CD4-positive, CD25-positive, alpha-beta regulatory T cell (primary cell): Measurements from ENCODE around the gene CIB4. TPM values are rescaled to one million over a fixed set of nuclear protein-coding genes. Genes with fewer than 3 reads are reported as not detected.

ENCODE experiments used
- ATAC-seq, 2 donors: fragments of 150-1000 bp; cut with Tn5 transposase; one replicate each; pipeline ENCODE4 v1.10.0; 2021; ENCODE audit warnings: low read depth in 2 of 2, moderate number of reproducible peaks in 2 of 2, moderate library complexity in 1 of 2
- DNase-seq, 3 donors: peaks; one replicate each; pipeline versions ENCODE4 v3.0.0 to v3.0.0-alpha.2; 2012 to 2022; ENCODE audit warnings: mixed read lengths in 1 of 3
- H3K27ac ChIP-seq: one replicate; pipeline ENCODE4 v1.7.0; 2013; ENCODE audit warnings: mild to moderate bottlenecking, low read length; ENCODE audit not compliant: insufficient read depth, poor library complexity, severe bottlenecking
- H3K27me3 ChIP-seq: one replicate; pipeline ENCODE4 v1.7.0; 2013; ENCODE audit warnings: low read length; ENCODE audit not compliant: control insufficient read depth, insufficient read depth
- H3K36me3 ChIP-seq: one replicate; pipeline ENCODE4 v1.7.0; 2013; ENCODE audit warnings: mild to moderate bottlenecking, low read length, moderate library complexity; ENCODE audit not compliant: control insufficient read depth, insufficient read depth
- H3K4me1 ChIP-seq: 2 replicates; pipeline ENCODE4 v1.7.0; 2013; ENCODE audit warnings: mild to moderate bottlenecking, low read length; ENCODE audit not compliant: insufficient read depth, control insufficient read depth, poor library complexity, severe bottlenecking
- H3K4me3 ChIP-seq: one replicate; pipeline ENCODE4 v1.7.0; 2013; ENCODE audit warnings: low read depth, mild to moderate bottlenecking, low read length, moderate library complexity
- H3K9me3 ChIP-seq, 2 experiments: 1 replicate in 1 of 2; 2 replicates in 1 of 2; pipeline ENCODE4 v1.7.0; 2013; ENCODE audit warnings: low read length in 2 of 2, mild to moderate bottlenecking in 1 of 2, moderate library complexity in 1 of 2; ENCODE audit not compliant: control insufficient read depth in 2 of 2
- H3K27ac Mint-ChIP-seq, 3 donors: one replicate each; pipeline ENCODE4 v1.8.0; 2020 to 2022; ENCODE audit warnings: mild to moderate bottlenecking in 3 of 3, mixed read lengths in 3 of 3, moderate library complexity in 2 of 3
- H3K27me3 Mint-ChIP-seq: one replicate; pipeline ENCODE4 v1.8.0; 2022; ENCODE audit warnings: mild to moderate bottlenecking, mixed read lengths
- H3K36me3 Mint-ChIP-seq: one replicate; pipeline ENCODE4 v1.8.0; 2020; ENCODE audit warnings: mixed read lengths
- H3K4me1 Mint-ChIP-seq, 4 donors: one replicate each; pipeline ENCODE4 v1.8.0; 2020 to 2022; ENCODE audit warnings: mixed read lengths in 4 of 4, mild to moderate bottlenecking in 1 of 4
- H3K4me3 Mint-ChIP-seq, 4 donors: one replicate each; pipeline ENCODE4 v1.8.0; 2020 to 2022; ENCODE audit warnings: mild to moderate bottlenecking in 4 of 4, mixed read lengths in 4 of 4, moderate library complexity in 3 of 4
- H3K9me3 Mint-ChIP-seq, 7 donors: one replicate each; pipeline ENCODE4 v1.8.0; 2020 to 2022; ENCODE audit warnings: mixed read lengths in 7 of 7, mild to moderate bottlenecking in 3 of 7, moderate library complexity in 2 of 7
- polyA plus RNA-seq, 4 donors: library from polyadenylated mRNA; unstranded; fragments of 300-500 nt; fragmentation: Illumina TruSeq; gene quantifications; one replicate each; pipeline ENCODE4 v1.2.3, GENCODE V29; 2021
- total RNA-seq: library from RNA; stranded (reverse); gene quantifications from one replicate; pipeline ENCODE4 v1.2.3, GENCODE V29; 2022

CIB4 gene
- total and polyA plus RNA-seq, 5 donors from 2014 or later, result not detected

DNA sequence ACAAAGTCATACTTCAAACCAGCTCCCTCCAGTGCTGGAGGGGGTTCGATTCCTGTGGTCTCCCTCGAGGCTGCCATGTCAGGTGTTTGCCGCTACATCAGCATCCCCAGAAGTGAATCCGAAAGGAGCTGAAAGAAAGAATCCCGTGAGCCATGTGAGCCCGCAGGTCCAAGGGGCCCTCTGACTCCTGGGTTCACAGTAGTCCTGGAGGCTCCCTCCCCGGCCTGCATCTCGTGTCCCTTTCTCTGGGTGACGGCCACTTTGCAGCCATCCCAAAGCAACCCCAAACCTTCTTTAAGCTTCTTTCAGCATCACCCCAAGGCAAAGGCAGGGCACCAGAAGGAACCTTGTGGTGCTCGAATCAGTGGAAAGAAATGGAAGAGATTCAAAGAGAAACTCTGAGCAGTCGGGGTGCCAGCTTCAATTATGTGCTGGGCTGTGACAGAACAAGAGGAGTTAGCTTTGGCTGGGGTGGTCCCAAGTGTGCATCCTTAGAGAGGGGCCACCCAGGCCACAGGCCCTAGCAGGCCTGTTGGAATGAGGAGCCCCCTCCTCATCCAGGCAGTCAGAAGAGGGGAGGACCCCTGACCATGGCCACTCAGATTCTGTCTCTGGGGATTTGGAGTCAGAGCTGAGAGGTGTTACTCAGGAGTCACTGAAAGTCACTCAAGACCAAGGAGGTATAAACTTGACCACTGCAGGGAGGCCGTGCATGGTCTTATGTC is 59.7 kb downstream of the CIB4 start:
- Mint-ChIP-seq H3K9me3 (no peaks in the 10 kb centered on the region), H3K27me3 (peaks cover 29% of the 10 kb centered on the region), H3K36me3 (no peaks in the 10 kb centered on the region), H3K4me3 (no peak overlapping the region), H3K27ac (peak overlapping the region in 1 of 3 donors; percentile 41), H3K4me1 (peaks cover 0 to 6% (median 0%) of the 10 kb centered on the region in 4 donors)
- ATAC-seq (no peak), DNase-seq (no peak)
- no peaks in the 10 kb centered on the region for H3K36me3 ChIP-seq
- H3K4me1 ChIP-seq, result no peaks in the 10 kb centered on the region
- H3K27ac ChIP-seq, result no peak overlapping the region
- H3K27me3 ChIP-seq, result no peaks in the 10 kb centered on the region
- H3K4me3 ChIP-seq, result no peak overlapping the region
- no peaks in the 10 kb centered on the region for H3K9me3 ChIP-seq

DNA sequence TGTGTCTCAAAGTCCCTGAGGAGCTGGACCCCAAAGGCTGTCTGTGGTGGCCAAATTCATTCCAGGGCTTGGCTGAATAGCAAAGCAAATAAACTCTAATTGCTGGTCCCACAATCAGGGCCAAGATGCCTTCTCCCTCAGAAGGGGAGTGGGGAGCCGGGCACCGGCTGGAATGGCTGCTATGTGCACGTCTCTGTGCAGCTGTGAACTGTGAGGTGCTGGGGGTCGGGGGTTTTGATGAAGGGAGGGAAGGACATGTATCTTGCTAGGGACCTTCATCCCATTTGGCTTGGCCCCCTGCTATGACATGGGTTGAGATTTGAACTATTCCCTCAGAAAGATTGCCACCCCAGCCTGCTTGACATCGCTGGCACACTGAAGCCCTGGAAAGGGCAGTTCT is 60.4 kb downstream of the CIB4 start:
- Mint-ChIP-seq H3K27ac (no peak overlapping the region), H3K27me3 (peaks cover 23% of the 10 kb centered on the region), H3K9me3 (no peaks in the 10 kb centered on the region), H3K4me1 (peaks cover 0 to 6% (median 0%) of the 10 kb centered on the region in 4 donors), H3K4me3 (no peak overlapping the region), H3K36me3 (no peaks in the 10 kb centered on the region)
- no peak for DNase-seq
- Histone ChIP-seq H3K4me3 (no peak overlapping the region), H3K4me1 (no peaks in the 10 kb centered on the region), H3K36me3 (no peaks in the 10 kb centered on the region), H3K27ac (no peak overlapping the region), H3K9me3 (no peaks in the 10 kb centered on the region), H3K27me3 (no peaks in the 10 kb centered on the region)
- no peak for ATAC-seq

DNA sequence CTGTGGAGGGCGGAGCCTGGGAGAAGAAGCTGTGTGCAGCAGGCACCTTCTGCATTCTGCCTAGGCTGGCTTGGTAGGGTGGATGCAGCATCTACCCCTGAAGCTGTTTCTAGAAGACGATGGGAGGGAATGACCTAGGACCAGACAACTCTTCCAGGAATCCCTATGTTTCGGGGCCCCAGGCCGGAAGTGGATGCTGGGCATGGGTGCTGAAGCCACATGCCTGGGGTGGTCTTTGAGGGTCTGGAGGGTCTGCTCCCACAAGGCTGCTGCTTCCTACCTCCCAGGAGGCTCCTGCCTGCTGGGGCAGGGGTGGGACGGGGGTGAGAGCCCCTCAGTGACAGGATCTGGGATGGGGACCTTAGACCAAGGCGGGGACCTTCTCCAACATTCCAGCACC is 61.0 kb downstream of the CIB4 start:
- Histone ChIP-seq H3K36me3 (no peaks in the 10 kb centered on the region), H3K27ac (no peak overlapping the region), H3K4me3 (no peak overlapping the region), H3K4me1 (no peaks in the 10 kb centered on the region), H3K9me3 (no peaks in the 10 kb centered on the region), H3K27me3 (no peaks in the 10 kb centered on the region)
- Mint-ChIP-seq H3K9me3 (no peaks in the 10 kb centered on the region), H3K36me3 (no peaks in the 10 kb centered on the region), H3K27me3 (peaks cover 18% of the 10 kb centered on the region), H3K4me3 (no peak overlapping the region), H3K27ac (no peak overlapping the region), H3K4me1 (peaks cover 0 to 6% (median 0%) of the 10 kb centered on the region in 4 donors)
- ATAC-seq, result no peak
- DNase-seq, result no peak

DNA sequence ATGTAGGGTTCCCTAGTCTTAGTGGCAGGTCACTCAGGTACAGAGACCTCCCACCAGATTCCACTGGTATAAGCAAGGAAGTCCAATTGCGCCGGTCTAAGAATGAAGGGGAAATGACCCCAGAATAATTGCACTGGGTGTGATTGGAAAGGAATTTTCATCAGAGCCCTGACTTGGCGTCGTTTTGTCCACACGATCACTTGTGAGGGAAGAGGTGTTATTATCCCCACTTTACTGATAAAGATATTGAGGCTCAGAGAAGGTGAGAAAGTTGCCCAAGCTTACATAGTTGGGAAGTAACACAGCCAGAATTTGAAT is 61.5 kb downstream of the CIB4 start:
- H3K4me1 Mint-ChIP-seq, result peaks cover 0 to 6% (median 0%) of the 10 kb centered on the region in 4 donors
- H3K4me3 ChIP-seq, result no peak overlapping the region
- H3K27ac Mint-ChIP-seq, result no peak overlapping the region
- ATAC-seq (no peak), DNase-seq (no peak)
- no peaks in the 10 kb centered on the region for H3K4me1 ChIP-seq
- H3K27me3 ChIP-seq, result no peaks in the 10 kb centered on the region
- H3K27ac ChIP-seq, result no peak overlapping the region
- no peaks in the 10 kb centered on the region for H3K9me3 Mint-ChIP-seq
- peaks cover 14% of the 10 kb centered on the region for H3K27me3 Mint-ChIP-seq
- no peaks in the 10 kb centered on the region for H3K36me3 ChIP-seq
- H3K9me3 ChIP-seq, result no peaks in the 10 kb centered on the region
- H3K36me3 Mint-ChIP-seq, result no peaks in the 10 kb centered on the region
- no peak overlapping the region for H3K4me3 Mint-ChIP-seq

DNA sequence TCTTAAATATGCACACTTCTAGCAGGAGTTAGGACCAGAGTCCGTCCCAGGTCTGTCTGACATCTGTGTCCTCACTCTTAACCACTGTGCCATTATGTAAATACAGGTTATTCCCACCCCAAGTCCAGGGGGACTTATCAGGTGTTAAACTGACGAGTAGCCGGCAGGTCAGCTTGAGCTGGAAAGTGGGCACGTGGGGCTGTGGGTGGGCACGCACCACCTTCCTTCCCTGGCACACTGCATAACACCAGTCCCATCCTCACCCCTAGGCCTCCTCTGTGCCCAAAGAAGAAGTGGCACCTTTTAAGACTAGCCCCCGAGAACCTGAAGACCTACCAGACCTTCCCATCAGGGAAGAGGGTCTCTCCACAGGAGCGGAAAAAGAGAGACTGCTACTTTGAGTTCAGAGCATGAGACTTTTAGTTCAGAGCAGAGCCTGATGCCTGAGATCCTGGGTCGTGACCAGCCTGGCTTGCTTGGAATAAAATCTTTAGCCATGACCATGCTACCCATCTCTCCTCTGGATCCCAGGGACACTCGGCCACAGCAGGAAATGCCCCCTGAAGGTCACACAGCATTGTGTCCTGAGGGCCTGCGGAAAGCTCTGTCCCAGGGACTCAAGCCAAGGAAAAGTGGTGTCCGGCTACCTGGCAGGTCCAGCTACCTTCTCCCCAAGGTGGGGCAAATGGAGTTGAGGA is 62.0 kb downstream of the CIB4 start:
- DNase-seq, result no peak
- Histone ChIP-seq H3K27ac (no peak overlapping the region), H3K4me1 (no peaks in the 10 kb centered on the region), H3K4me3 (no peak overlapping the region), H3K9me3 (no peaks in the 10 kb centered on the region), H3K27me3 (no peaks in the 10 kb centered on the region), H3K36me3 (no peaks in the 10 kb centered on the region)
- H3K4me3 Mint-ChIP-seq, result no peak overlapping the region
- peaks cover 0 to 6% (median 0%) of the 10 kb centered on the region in 4 donors for H3K4me1 Mint-ChIP-seq
- H3K9me3 Mint-ChIP-seq, result no peaks in the 10 kb centered on the region
- no peak for ATAC-seq
- peaks cover 14% of the 10 kb centered on the region for H3K27me3 Mint-ChIP-seq
- no peak overlapping the region for H3K27ac Mint-ChIP-seq
- H3K36me3 Mint-ChIP-seq, result no peaks in the 10 kb centered on the region

DNA sequence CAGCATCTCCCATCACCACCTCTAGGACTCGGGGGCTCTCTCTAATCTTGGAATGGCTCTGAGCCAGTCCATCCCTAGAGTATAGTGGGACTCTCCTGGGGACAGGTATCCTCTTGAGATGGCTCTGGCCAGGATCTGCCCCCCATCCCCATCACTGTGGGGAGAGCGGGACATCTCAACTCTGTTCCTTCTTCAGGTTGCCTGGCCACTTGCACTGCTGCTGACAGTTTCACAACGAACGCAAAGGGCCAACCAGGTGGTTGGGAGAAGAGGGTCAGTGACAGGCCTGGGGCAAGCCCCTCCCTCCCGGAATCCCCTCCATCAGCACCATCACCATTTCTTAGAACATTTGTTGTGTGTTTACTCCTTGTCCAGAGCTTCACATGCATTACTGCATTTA is 62.6 kb downstream of the CIB4 start:
- Histone ChIP-seq H3K9me3 (no peaks in the 10 kb centered on the region), H3K27me3 (no peaks in the 10 kb centered on the region), H3K27ac (no peak overlapping the region), H3K4me1 (no peaks in the 10 kb centered on the region), H3K4me3 (no peak overlapping the region), H3K36me3 (no peaks in the 10 kb centered on the region)
- H3K27me3 Mint-ChIP-seq, result peaks cover 19% of the 10 kb centered on the region
- DNase-seq, result no peak
- peaks cover 0 to 1% (median 0%) of the 10 kb centered on the region in 7 donors for H3K9me3 Mint-ChIP-seq
- no peak overlapping the region for H3K4me3 Mint-ChIP-seq
- no peaks in the 10 kb centered on the region for H3K36me3 Mint-ChIP-seq
- no peak for ATAC-seq
- H3K27ac Mint-ChIP-seq, result no peak overlapping the region
- H3K4me1 Mint-ChIP-seq, result peaks cover 0 to 6% (median 0%) of the 10 kb centered on the region in 4 donors

DNA sequence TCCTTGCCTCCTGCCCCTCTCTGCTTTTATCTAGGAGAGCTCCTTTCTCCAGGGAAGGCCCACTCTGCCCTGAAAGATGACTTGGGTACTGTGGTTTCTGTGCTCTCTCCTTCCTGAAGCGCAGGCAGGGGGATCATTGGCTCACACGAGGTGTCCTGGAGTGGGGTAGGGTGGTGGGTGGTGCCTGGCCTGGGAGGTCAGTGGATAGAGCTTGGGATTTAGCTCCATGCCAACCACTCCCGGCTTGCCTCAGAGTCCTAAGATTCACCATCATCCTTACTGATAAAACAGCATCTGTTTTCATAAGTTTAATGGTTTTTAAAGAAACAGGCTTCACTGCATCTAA is 63.1 kb downstream of the CIB4 start:
- Mint-ChIP-seq H3K9me3 (peaks cover 0 to 1% (median 0%) of the 10 kb centered on the region in 7 donors), H3K36me3 (no peaks in the 10 kb centered on the region), H3K27ac (no peak overlapping the region), H3K4me1 (peaks cover 0 to 6% (median 0%) of the 10 kb centered on the region in 4 donors), H3K27me3 (peaks cover 19% of the 10 kb centered on the region), H3K4me3 (no peak overlapping the region)
- H3K9me3 ChIP-seq, result no peaks in the 10 kb centered on the region
- no peak for ATAC-seq
- no peaks in the 10 kb centered on the region for H3K36me3 ChIP-seq
- no peaks in the 10 kb centered on the region for H3K4me1 ChIP-seq
- H3K4me3 ChIP-seq, result no peak overlapping the region
- DNase-seq, result no peak
- H3K27ac ChIP-seq, result no peak overlapping the region
- H3K27me3 ChIP-seq, result no peaks in the 10 kb centered on the region
